Left hindlimb (tissue), 1 donor: ENCODE measurements around the gene NEDD4L.
"Not testable (repeated sequence)": the region's sequence is repeated elsewhere in the genome, so short reads cannot be mapped to it uniquely, and the experiment has no call there.

Experiments
- DNase-seq: peaks from one replicate; pipeline ENCODE4 v3.0.0-alpha.2; 2018

Gene NEDD4L

GRCh38 chr18:58249712-58250111 lies 205.7 kb downstream of the NEDD4L start:
- no peak for DNase-seq

- no peak for DNase-seq
Observed at GRCh38 chr18:58251416-58251815, 207.4 kb downstream of the NEDD4L start.

- no peak for DNase-seq
Observed at GRCh38 chr18:58252166-58252565, 208.1 kb downstream of the NEDD4L start.

GRCh38 chr18:58253318-58253717 lies 209.3 kb downstream of the NEDD4L start:
- no peak for DNase-seq

- DNase-seq, result no peak
Observed at GRCh38 chr18:58253871-58254270, 209.8 kb downstream of the NEDD4L start.

GRCh38 chr18:58254873-58255511 lies 211.0 kb downstream of the NEDD4L start:
- peak; percentile 56 for DNase-seq

GRCh38 chr18:58255701-58256311 lies 211.8 kb downstream of the NEDD4L start:
- no peak for DNase-seq

- no peak for DNase-seq
Observed at GRCh38 chr18:58256316-58257080, 212.5 kb downstream of the NEDD4L start.

GRCh38 chr18:58257461-58257860 lies 213.4 kb downstream of the NEDD4L start:
- no peak for DNase-seq

GRCh38 chr18:58258692-58259342 lies 214.8 kb downstream of the NEDD4L start:
- DNase-seq, result no peak

GRCh38 chr18:58263055-58263957 lies 219.3 kb downstream of the NEDD4L start:
- no peak for DNase-seq

- DNase-seq, result no peak
Observed at GRCh38 chr18:58264075-58264474, 220.0 kb downstream of the NEDD4L start.

GRCh38 chr18:58264840-58265239 lies 220.8 kb downstream of the NEDD4L start:
- DNase-seq, result no peak

- DNase-seq, result not testable (repeated sequence)
Observed at GRCh38 chr18:58265489-58265888, 221.5 kb downstream of the NEDD4L start.

GRCh38 chr18:58266291-58266690 lies 222.3 kb downstream of the NEDD4L start:
- no peak for DNase-seq

- no peak for DNase-seq
Observed at GRCh38 chr18:58267493-58267892, 223.5 kb downstream of the NEDD4L start.

GRCh38 chr18:58268849-58269248 lies 224.8 kb downstream of the NEDD4L start:
- DNase-seq, result peak; percentile 64

- no peak for DNase-seq
Observed at GRCh38 chr18:58269931-58270330, 225.9 kb downstream of the NEDD4L start.

GRCh38 chr18:58270396-58270795 lies 226.4 kb downstream of the NEDD4L start:
- no peak for DNase-seq

- no peak for DNase-seq
Observed at GRCh38 chr18:58271770-58272169, 227.7 kb downstream of the NEDD4L start.

GRCh38 chr18:58272209-58272608 lies 228.2 kb downstream of the NEDD4L start:
- no peak for DNase-seq

GRCh38 chr18:58272779-58273435 lies 228.9 kb downstream of the NEDD4L start:
- no peak for DNase-seq
